Measurements from ENCODE around the gene RBFOX2. TPM values are rescaled to one million over a fixed set of nuclear protein-coding genes. Genes with fewer than 3 reads are reported as not detected.

RBFOX2 gene
- total RNA-seq, 1 experiment from 2014 or later = 91.1 TPM

DNA sequence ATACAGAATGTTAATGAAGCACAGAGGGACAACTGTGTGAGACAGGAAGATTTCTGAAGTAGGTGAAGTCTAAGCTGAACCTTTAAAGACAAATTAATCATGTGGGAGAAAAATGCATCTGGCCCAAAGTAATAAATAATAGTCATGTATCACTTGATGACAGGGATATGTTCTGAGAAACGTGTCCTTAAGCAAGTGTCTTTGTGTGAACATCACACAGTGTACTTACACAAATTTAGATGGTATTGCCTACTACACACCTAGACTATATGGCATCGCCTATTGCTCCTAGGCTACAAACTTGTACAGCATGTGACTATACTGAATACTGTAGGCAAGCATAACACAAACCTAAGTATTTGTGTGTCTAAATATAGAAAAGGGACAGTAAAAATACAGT is 198.3 kb downstream of the RBFOX2 start:
- H3K4me1 Mint-ChIP-seq (ENCODE audit: low read depth, unreplicated experiment) = peaks cover 38% of the 10 kb centered on the region
- no TSS peak for BruUV-seq (replicated peaks)
- H3K36me3 Mint-ChIP-seq (ENCODE audit: insufficient read depth, unreplicated experiment) = peaks cover 6% of the 10 kb centered on the region
- Histone ChIP-seq H3K27me3 (replicated peaks; ENCODE audit: control insufficient read depth, insufficient read depth, low read length) (no peaks in the 10 kb centered on the region), H3K4me1 (peaks cover 33% of the 10 kb centered on the region), H3K36me3 (ENCODE audit: control insufficient read depth, insufficient read depth, low read length) (no peaks in the 10 kb centered on the region), H3K4me3 (ENCODE audit: low read depth, low read length) (no peak overlapping the region), H3K9me3 (no peaks in the 10 kb centered on the region)
- H3K4me3 Mint-ChIP-seq (ENCODE audit: unreplicated experiment) = no peak overlapping the region
- no peak for DNase-seq
- TF ChIP-seq, protein P1, sequence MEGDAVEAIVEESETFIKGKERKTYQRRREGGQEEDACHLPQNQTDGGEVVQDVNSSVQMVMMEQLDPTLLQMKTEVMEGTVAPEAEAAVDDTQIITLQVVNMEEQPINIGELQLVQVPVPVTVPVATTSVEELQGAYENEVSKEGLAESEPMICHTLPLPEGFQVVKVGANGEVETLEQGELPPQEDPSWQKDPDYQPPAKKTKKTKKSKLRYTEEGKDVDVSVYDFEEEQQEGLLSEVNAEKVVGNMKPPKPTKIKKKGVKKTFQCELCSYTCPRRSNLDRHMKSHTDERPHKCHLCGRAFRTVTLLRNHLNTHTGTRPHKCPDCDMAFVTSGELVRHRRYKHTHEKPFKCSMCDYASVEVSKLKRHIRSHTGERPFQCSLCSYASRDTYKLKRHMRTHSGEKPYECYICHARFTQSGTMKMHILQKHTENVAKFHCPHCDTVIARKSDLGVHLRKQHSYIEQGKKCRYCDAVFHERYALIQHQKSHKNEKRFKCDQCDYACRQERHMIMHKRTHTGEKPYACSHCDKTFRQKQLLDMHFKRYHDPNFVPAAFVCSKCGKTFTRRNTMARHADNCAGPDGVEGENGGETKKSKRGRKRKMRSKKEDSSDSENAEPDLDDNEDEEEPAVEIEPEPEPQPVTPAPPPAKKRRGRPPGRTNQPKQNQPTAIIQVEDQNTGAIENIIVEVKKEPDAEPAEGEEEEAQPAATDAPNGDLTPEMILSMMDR (IDR thresholded peaks at IDR 0.05; ENCODE audit: insufficient read depth in 1 of 2, low read depth in 1 of 2, low read length in 1 of 2, severe bottlenecking in 1 of 2, unreplicated experiment in 1 of 2) = no peak
- intact Hi-C loops (cut with micrococcal nuclease; ENCODE audit: unreplicated experiment) = no loop called here
- CTCF ChIA-PET = no interaction called here
- no peak overlapping the region for H3K27ac Mint-ChIP-seq (ENCODE audit: unreplicated experiment)
- no peaks in the 10 kb centered on the region for H3K9me3 Mint-ChIP-seq (ENCODE audit: unreplicated experiment)
- no peaks in the 10 kb centered on the region for H3K27me3 Mint-ChIP-seq (ENCODE audit: insufficient read depth, unreplicated experiment)
- POLR2A ChIA-PET = no interaction called here

DNA sequence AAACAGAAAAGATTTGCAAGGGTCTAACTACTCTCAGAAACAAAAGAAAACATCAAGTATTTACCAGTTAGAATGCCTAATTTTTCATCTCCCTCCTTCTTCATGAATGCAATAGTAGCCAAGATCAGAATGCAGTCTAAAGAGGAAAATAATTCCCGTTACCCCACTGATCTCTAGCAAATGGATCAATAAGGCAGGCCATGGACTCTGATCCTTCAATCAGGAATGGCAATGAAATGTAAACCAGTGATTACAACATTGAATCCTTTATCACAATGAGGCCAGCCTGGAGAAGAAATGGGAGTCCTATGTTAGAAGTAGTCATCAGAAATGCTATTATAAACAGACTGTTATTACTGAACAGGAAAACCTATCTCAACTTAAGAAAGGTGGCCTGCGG is 204.4 kb downstream of the RBFOX2 start:
- BruUV-seq (replicated peaks) = no TSS peak
- DNase-seq = no peak

GRCh38 chr22:35821654-35822053 is 207.0 kb downstream of the RBFOX2 start:
- no peaks in the 10 kb centered on the region for H3K27me3 ChIP-seq (replicated peaks; ENCODE audit: control insufficient read depth, insufficient read depth, low read length)
- no peaks in the 10 kb centered on the region for H3K9me3 ChIP-seq
- TF ChIP-seq, protein P1 (IDR thresholded peaks at IDR 0.05; ENCODE audit: insufficient read depth in 1 of 2, low read depth in 1 of 2, low read length in 1 of 2, severe bottlenecking in 1 of 2, unreplicated experiment in 1 of 2) = no peak
- Mint-ChIP-seq H3K4me1 (ENCODE audit: low read depth, unreplicated experiment) (peaks cover 36% of the 10 kb centered on the region), H3K9me3 (ENCODE audit: unreplicated experiment) (no peaks in the 10 kb centered on the region), H3K27me3 (ENCODE audit: insufficient read depth, unreplicated experiment) (no peaks in the 10 kb centered on the region), H3K4me3 (ENCODE audit: unreplicated experiment) (no peak overlapping the region), H3K36me3 (ENCODE audit: insufficient read depth, unreplicated experiment) (peaks cover 11% of the 10 kb centered on the region), H3K27ac (ENCODE audit: unreplicated experiment) (no peak overlapping the region)
- no peaks in the 10 kb centered on the region; the same call in 1 of the 2 replicates for H3K36me3 ChIP-seq (ENCODE audit: control insufficient read depth, insufficient read depth, low read length)
- intact Hi-C loops (cut with micrococcal nuclease; ENCODE audit: unreplicated experiment) = loop anchor here (2.0 kb wide), 1 partner anchor 13 kb away; no protein-coding TSS in a partner anchor
- CTCF ChIA-PET = interaction anchor here (0.7 kb wide), 1 partner anchor 35 kb away, joined by 3 read pairs; no protein-coding TSS in a partner anchor
- no peak overlapping the region for H3K4me3 ChIP-seq (ENCODE audit: low read depth, low read length)
- POLR2A ChIA-PET = no interaction called here
- BruUV-seq (replicated peaks) = no TSS peak
- H3K4me1 ChIP-seq = peaks cover 25% of the 10 kb centered on the region
- DNase-seq = peak in 1 of 2 experiments; percentile 11

More for the DNA sequence above, 204.4 kb downstream of the RBFOX2 start:
- Histone ChIP-seq H3K27me3 (replicated peaks; ENCODE audit: control insufficient read depth, insufficient read depth, low read length) (no peaks in the 10 kb centered on the region), H3K4me3 (ENCODE audit: low read depth, low read length) (no peak overlapping the region), H3K4me1 (peaks cover 19% of the 10 kb centered on the region), H3K9me3 (no peaks in the 10 kb centered on the region), H3K36me3 (ENCODE audit: control insufficient read depth, insufficient read depth, low read length) (no peaks in the 10 kb centered on the region)
- Mint-ChIP-seq H3K36me3 (ENCODE audit: insufficient read depth, unreplicated experiment) (peaks cover 11% of the 10 kb centered on the region), H3K9me3 (ENCODE audit: unreplicated experiment) (no peaks in the 10 kb centered on the region), H3K4me3 (ENCODE audit: unreplicated experiment) (no peak overlapping the region), H3K27ac (ENCODE audit: unreplicated experiment) (no peak overlapping the region), H3K4me1 (ENCODE audit: low read depth, unreplicated experiment) (peaks cover 51% of the 10 kb centered on the region), H3K27me3 (ENCODE audit: insufficient read depth, unreplicated experiment) (no peaks in the 10 kb centered on the region)
- ChIA-PET POLR2A (no interaction called here), CTCF (no interaction called here)
- TF ChIP-seq, protein P1 (IDR thresholded peaks at IDR 0.05; ENCODE audit: insufficient read depth in 1 of 2, low read depth in 1 of 2, low read length in 1 of 2, severe bottlenecking in 1 of 2, unreplicated experiment in 1 of 2) = no peak
- intact Hi-C loops (cut with micrococcal nuclease; ENCODE audit: unreplicated experiment) = no loop called here

Measured in Caco-2 (cell line).